ENCODE results near the gene CSF2RB.

GRCh38 chr22:36936362-36937116, 23.1 kb downstream of the CSF2RB start:
- no peak for TF ChIP-seq EZH2 (IDR thresholded peaks at IDR 0.05; ENCODE audit: insufficient read depth, poor library complexity, severe bottlenecking)
- no peak for TF ChIP-seq EZH2phosphoT487 (IDR thresholded peaks at IDR 0.05; ENCODE audit: insufficient read depth, low read depth)
